ENCODE data around the gene FBXL7.

- TF ChIP-seq CTCF (conservative IDR thresholded peaks at IDR 0.05; ENCODE audit: low read length), result no peak
- TF ChIP-seq EZH2phosphoT487 (IDR thresholded peaks at IDR 0.05; ENCODE audit: borderline replicate concordance, low read depth, low read length), result no peak
These were observed 399.5 kb downstream of the FBXL7 start for GRCh38 chr5:15899481-15899880.
